Measurements from ENCODE around the gene XPNPEP2. TPM values are rescaled to one million over a fixed set of nuclear protein-coding genes. Genes with fewer than 3 reads are reported as not detected.
A peak's percentile ranks its signal among the peaks of the same experiment; 100 is the strongest.
"Not testable (repeated sequence)": the region's sequence is repeated elsewhere in the genome, so short reads cannot be mapped to it uniquely, and the experiment has no call there.

Gene XPNPEP2
- total RNA-seq, 1 donor from 2014 or later = 0.31 TPM

GRCh38 chrX:129720741-129721140, 18.0 kb upstream of the XPNPEP2 start:
- DNase-seq = no peak

DNA sequence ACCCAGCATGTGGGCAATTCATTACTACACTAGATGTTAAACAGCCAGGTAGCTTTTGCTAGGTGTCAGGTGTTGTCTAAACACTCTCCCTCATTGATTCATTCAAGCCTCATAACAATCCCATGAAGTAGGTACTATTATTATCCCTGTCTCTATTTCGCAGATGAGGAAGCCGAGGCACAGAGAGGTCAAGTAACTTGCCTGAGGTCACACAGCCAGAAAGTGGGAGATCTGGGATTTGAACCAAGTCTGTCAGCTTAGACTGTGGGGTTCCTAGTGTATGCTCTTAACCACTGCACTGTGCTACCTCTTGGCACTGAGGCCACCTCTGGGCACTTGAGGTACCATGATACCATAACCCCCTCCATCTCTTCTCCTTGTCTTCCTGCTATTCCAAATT, 17.4 kb upstream of the XPNPEP2 start:
- DNase-seq = no peak

DNA sequence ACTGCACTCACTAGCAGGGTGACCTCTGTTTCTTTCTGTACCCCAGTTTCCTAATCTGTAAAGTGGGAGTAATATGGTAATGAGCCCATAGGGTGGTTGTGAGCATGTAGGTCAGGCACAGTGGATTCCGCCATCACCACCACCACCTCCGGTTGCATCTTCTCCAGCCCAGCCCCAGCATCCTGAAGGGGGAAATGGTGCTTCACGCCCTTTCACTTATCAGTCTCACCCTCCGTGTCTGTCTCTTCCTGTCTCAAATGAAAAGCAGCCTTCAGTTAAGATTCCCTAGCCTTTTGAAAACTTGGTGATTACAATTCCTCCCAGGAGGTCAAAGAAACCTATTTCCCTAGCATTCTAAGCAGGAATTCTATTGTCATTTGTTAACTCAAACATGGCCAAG, 16.9 kb upstream of the XPNPEP2 start:
- no peak for DNase-seq

DNA sequence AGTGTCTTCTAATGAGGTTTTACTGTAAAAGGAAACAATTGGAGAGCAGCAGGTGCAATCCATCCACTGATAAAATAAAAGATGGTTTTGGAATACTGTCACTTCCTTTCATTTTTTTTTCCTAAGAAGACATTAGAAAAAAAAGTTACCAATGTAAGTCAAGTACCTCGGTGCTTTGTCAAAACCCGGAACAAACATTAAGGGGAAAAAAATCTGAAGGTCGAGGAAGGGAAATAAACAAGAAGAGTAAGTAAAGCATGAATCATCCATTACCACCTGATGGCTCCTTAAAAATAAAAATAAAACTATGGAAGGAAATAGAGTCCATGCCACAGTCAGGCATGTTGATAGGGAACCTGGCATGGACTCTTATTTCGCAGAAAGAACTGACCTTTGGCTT, 15.3 kb upstream of the XPNPEP2 start:
- DNase-seq = no peak

- no peak for DNase-seq
Observed at GRCh38 chrX:129724754-129725153, 14.0 kb upstream of the XPNPEP2 start.

GRCh38 chrX:129726307-129727111, 12.3 kb upstream of the XPNPEP2 start:
- DNase-seq = peak; percentile 22

DNA sequence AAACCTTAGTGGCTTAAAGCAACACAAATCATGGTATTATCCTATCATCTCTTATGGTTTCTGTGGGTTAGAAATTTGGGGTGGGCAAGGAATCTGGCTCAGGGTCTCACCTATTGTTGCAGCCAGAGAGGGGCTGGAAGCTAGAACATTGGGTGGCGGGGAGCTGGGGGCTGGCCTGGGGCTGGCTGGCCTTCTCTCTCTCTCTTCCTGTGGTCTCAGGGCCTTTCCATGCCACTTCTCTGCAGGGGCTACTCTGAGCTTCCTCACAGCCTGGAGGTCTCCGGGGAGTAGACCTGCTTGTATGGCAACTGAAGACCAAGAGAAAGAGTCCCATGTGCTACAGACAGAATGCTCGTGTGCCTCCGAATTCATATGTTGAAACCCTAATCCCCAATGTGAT, 10.7 kb upstream of the XPNPEP2 start:
- DNase-seq = no peak

GRCh38 chrX:129731228-129731627, 7.6 kb upstream of the XPNPEP2 start:
- no peak for DNase-seq

DNA sequence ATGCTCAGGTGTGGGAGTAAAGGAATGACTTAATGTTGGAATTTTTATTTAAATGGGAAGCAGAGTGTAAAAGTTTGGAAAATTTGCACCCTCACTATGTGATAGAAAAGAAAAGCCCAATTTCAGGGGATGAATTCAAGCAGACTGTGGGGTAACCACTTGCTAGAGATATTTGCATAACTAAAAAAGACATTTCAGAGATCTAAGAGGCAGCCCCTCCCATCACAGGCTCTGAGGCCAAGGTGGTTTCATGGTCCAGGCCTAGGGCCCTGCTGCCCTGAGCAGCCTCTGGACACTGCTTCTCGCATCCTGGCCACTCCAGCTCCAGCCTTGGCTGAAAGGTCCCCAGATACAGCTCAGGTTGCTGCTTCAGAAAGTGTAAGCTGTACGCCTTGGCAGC, 5.9 kb upstream of the XPNPEP2 start:
- no peak for DNase-seq

DNA sequence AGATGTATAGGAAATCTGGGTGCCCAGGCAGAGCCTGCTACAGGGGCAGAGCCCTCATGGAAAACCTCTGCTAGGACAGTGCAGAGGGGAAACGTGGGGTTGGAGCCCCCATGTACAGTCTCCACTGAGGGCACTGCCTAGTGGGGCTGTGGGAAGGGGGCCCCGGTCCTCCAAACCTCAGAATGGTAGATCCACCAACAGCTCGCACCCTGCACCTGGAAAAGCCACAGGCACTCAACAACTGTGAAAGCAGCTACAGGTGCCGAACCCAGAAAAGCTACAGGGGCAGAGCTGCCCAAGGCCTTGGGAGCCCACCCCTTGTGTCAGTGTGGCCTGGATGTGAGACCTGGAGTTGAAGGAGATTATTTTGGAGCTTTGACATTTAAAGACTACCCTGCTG, 5.4 kb upstream of the XPNPEP2 start:
- DNase-seq = no peak

DNA sequence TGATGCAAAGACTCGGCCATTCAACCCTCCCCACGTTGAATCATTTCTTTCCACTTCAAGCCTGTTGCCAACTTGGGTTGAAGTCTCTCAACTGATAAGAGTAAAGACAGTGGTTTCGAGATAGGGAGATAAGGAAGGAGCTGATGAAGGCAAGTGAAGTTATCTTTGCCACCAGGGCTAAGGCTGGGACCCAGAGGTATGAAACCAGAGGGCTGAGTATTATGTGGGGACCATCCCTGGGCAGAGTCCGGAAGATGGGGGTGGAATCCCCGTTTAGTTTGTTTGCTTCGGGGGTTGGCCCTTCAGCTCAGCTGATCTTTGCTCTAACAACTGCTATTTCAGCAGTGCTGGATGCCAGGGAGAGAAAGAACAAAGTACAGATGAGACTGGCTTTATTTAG, 2.3 kb upstream of the XPNPEP2 start:
- DNase-seq = no peak

- DNase-seq = no peak
Observed at GRCh38 chrX:129737916-129738315, 863 bp upstream of the XPNPEP2 start.

- DNase-seq = no peak
Observed at GRCh38 chrX:129739578-129739977, 799 bp downstream of the XPNPEP2 start.

- no peak for DNase-seq
Observed at GRCh38 chrX:129741880-129742758, 3.3 kb downstream of the XPNPEP2 start.

DNA sequence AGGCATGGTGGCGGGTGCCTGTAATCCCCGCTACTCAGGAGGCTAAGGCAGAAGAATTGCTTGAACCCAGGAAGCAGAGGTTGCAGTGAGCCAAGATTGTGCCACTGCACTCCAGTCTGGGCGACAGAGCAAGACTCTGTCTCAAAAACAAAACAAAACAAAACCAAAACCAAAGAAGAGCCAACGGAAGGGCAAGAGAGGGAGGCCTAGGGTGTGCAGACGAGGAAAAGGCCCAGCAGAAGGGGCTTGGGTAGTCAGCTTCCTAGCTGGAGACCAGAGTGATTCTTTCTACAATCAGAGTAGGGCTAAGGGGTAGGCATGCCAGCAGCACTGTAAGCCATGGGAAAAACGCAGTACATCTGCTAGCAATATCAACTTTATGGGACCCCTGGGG, 4.0 kb downstream of the XPNPEP2 start:
- DNase-seq = not testable (repeated sequence)

GRCh38 chrX:129743821-129744220, 5.0 kb downstream of the XPNPEP2 start:
- no peak for DNase-seq

- DNase-seq = no peak
Observed at GRCh38 chrX:129744861-129745321, 6.1 kb downstream of the XPNPEP2 start.

DNA sequence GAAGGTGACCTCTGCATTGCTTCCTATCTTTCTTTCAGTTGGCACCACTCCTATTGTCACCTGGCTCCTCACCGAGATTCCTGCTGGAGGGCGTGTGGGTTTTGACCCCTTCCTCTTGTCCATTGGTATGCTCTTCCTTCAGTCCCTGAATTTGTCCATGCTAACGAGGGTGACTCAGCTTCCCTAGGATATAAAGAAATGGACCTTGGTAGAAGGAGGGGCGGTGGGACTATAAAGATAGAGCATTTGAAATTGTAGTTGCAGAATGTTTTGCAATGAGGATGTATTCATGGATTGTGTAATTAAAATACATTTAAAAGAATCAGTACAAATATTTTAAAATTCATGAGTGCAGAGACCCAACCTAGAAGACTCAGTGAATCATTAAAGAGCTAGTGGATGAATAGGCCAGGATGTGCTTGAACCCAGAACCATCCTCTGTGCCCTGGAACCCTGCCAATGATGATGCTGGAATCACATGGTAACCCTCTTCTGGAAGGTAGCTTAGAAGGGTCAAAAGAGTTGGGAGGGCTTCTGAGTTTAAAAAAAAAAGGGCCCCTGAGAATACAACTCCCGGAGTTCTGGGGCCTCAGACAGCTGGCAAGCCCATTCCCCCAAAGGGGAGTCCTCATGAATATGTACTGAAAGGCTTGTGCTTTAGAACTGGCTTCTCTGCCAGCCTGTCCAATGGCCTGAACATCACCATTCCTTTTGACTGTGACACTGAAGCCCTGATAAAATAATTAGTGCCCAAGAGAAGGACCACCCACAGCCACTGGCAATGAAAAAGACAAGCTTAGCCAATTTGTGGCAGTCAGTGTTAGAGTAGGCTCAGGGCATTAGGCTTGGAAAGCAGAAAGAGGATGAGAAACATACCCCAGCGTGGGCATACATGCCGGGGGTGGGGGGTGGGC, 8.0 kb downstream of the XPNPEP2 start:
- DNase-seq = no peak

DNA sequence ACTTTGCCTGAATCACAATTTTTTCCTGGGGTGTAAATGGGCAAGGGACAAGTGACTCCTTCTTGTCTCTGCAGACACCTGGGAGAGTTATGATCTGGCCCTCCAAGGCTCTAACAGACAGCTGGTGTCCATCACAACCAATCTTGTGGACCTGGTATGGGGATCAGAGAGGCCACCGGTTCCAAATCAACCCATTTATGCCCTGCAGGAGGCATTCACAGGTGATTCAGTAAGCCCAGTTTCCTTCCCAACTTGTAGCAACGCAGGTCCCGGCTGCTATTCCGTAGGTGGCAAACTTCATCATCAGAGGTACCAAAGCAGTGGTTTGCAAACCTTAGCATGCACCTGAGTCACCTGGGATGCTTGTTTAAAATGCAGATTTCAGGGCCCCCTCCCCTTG, 8.8 kb downstream of the XPNPEP2 start:
- no peak for DNase-seq

DNA sequence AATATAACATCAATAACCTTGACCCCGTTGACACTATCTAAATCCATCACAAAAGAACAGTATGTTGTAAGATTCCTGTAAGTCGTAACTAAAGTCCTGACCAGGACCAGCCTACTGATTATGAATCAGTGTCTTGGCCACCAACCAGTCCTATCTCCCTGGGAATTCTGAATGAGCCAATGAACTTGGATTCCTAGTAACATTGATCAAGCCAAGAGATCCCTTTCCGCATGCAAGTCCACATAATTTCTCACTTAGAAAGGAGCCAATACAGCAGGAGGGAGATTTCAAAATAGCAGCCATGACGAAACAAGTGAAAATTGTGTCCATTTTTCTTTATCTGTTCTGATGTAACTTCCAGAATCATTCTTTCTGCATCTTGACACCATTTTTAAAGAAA, 9.5 kb downstream of the XPNPEP2 start:
- DNase-seq = no peak

DNA sequence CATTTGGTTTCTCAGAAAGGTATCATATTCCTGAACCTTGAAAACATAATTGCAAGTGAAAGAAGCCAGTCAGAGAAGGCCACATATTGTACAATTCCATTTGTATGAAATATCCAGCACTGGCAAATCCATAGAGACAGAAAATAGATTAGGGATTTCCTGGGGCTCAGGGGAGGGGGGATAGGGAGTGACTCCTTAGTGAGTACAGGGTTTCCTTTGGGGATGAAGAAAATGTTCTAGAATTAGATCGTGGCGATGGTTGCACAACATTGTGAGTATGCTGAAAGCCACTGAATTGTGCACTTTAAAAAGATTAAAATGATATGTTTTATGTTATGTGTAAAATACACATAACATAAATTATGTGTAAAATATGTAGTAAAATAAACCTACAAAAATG, 10.3 kb downstream of the XPNPEP2 start:
- DNase-seq = no peak

DNA sequence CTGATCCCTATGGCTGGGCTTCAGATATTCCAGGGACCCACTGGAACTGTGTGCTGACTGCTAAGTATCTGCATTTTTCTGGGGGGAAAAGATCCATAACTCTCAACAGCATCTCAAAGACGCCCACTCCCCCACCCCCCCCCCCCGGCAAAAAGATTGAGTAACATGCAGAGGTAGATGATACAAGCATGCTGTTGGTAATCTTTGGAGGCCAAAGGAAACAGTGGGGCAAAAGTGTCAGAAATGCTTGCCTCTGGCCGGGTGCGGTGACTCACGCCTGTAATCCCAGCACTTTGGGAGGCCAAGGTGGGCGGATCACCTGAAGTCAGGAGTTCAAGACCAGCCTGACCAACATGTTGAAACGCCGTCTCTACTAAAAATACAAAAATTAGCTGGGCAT, 12.2 kb downstream of the XPNPEP2 start:
- no peak for DNase-seq

Data from occipital lobe (tissue), 2 donors.